Nephron (organoid): ENCODE data around the gene CRYGD.

ENCODE experiments used
- H3K27ac Mint-ChIP-seq, 3 experiments: 2 replicates each; pipeline ENCODE4 v1.8.0; 2020; ENCODE audit warnings: mixed read lengths in 3 of 3, mild to moderate bottlenecking in 2 of 3, moderate library complexity in 1 of 3
- H3K27me3 Mint-ChIP-seq: 2 replicates; pipeline ENCODE4 v1.8.0; 2021; ENCODE audit warnings: low read depth, mild to moderate bottlenecking, moderate library complexity, mixed read lengths
- H3K36me3 Mint-ChIP-seq: 2 replicates; pipeline ENCODE4 v1.8.0; 2020; ENCODE audit warnings: low read depth, mixed read lengths
- H3K4me1 Mint-ChIP-seq: 2 replicates; pipeline ENCODE4 v1.8.0; 2020; ENCODE audit warnings: mixed read lengths
- H3K4me3 Mint-ChIP-seq, 3 experiments: 2 replicates each; pipeline ENCODE4 v1.8.0; 2020; ENCODE audit warnings: mild to moderate bottlenecking in 3 of 3, mixed read lengths in 3 of 3, moderate library complexity in 2 of 3
- H3K9me3 Mint-ChIP-seq: 2 replicates; pipeline ENCODE4 v1.8.0; 2020; ENCODE audit warnings: mixed read lengths
- TF ChIP-seq, protein P1 (sequence below), 3 experiments: fragments of 200-600 bp; sonication (generic); IDR thresholded peaks; one replicate each; pipeline ENCODE4 v1.5.0; 2021; ENCODE audit warnings: antibody characterized with exemption in 3 of 3; ENCODE audit not compliant: unreplicated experiment in 3 of 3

The CRYGD gene

DNA sequence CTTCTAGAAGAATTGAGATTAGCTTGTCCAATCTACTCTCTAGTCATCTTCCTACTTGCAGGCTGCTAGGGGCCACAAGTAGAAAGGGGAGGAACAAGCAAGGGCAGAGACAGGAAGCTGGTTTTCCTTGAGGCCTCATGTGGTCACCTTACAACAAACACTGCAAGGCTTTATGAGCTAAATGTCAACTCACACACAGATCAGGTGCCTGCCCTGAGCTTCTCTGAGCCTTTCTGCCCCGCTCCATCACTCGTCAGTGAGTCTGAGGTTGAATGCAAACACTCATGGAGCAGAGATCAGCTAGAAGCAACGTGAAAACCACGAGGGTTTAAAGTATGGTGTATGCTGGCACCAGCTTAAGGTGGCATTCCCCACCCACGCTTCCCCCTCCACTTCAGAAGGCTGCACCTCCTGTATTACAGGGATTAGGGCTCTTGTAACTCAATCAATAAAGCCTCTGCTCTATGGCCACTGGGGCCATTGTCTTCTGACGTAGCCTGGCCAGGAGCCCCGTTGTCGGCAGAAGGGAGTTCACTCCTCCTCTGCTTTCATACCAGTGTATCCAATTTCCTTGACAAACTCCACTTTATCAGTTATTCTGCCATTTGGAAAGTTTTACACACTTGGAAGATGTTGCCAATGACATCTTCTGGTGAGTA lies 10.7 kb upstream of the CRYGD start:
- Mint-ChIP-seq H3K4me3 (no peak overlapping the region), H3K27ac (no peak overlapping the region), H3K36me3 (no peaks in the 10 kb centered on the region), H3K27me3 (no peaks in the 10 kb centered on the region), H3K4me1 (peaks cover 17% of the 10 kb centered on the region), H3K9me3 (no peaks in the 10 kb centered on the region)
- TF ChIP-seq, protein P1, sequence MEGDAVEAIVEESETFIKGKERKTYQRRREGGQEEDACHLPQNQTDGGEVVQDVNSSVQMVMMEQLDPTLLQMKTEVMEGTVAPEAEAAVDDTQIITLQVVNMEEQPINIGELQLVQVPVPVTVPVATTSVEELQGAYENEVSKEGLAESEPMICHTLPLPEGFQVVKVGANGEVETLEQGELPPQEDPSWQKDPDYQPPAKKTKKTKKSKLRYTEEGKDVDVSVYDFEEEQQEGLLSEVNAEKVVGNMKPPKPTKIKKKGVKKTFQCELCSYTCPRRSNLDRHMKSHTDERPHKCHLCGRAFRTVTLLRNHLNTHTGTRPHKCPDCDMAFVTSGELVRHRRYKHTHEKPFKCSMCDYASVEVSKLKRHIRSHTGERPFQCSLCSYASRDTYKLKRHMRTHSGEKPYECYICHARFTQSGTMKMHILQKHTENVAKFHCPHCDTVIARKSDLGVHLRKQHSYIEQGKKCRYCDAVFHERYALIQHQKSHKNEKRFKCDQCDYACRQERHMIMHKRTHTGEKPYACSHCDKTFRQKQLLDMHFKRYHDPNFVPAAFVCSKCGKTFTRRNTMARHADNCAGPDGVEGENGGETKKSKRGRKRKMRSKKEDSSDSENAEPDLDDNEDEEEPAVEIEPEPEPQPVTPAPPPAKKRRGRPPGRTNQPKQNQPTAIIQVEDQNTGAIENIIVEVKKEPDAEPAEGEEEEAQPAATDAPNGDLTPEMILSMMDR (IDR thresholded peaks at IDR 0.05; ENCODE audit: unreplicated experiment in 3 of 3): no peak

DNA sequence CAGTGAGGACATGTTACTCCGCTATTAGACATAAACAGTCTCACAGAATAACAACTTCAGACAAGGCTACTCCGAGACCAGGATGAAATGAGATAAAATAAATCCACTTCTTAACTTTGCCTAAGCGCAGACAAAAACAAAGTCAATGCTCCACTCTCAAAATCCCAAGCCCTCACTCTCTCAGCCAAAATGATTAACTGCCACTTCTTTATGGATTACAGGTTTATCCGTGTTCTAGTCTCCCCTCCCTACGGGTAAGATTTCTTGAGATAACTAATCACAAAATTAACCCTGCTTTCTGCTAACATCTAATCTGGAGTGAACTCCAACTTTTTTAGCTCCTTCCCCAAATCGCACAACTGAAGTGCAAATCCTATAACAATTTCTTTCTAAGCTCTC lies 6.4 kb upstream of the CRYGD start:
- Mint-ChIP-seq H3K27ac (peak overlapping the region in 2 of 3 experiments; percentile 0 to 4), H3K4me3 (no peak overlapping the region), H3K36me3 (no peaks in the 10 kb centered on the region), H3K4me1 (peaks cover 10% of the 10 kb centered on the region), H3K27me3 (no peaks in the 10 kb centered on the region), H3K9me3 (no peaks in the 10 kb centered on the region)
- TF ChIP-seq, protein P1 (IDR thresholded peaks at IDR 0.05; ENCODE audit: unreplicated experiment in 3 of 3): no peak

DNA sequence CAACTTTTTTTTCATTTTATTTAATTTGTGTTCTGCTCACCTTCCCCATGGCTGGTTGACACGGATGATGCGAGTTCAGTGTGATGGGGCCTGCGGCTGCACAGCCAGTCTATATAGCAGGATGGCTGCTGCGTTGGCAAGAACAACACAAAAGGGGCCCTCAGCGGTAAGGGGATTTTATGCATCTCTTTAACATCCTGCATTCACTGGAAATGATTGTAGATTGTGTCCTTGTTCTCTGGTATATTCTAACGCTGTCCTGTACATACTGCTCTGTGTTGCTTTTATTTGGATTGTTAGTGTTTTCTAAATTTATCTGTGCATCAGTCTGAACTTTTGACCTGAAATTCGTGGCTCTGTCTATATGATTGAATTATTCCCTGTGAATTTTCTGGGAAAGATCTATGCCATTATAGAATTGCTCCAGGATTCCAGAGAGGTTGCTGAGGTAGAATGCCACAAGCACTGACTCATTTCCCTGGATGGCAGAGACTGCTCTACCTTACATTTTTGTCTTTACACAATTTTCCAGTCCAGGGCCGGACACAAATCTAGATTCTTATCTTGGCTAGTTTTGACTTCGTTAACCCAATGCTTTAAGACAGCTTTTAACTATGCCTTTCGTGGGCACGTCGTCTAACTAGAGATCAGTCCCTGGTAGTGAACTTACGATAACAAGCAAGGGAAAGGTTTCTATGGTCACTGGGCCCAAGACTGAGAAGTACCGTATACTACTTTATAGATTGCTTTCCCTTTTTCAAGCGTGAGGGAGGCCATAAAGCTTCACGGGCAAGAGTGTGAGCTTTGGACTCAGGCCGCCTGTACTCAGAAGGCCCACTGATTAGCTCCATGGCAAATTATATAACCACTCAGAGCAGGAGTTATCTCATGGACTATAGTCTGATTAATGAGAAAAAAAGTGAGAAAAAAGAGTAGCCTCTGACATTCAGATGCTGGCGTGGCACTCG lies 5.7 kb upstream of the CRYGD start, which contains the start of gene CRYGC:
CRYGC (minus strand) TSS at position 85 of the 968 bp plus-strand sequence; CDS start at position 49, 36 bp downstream.
- TF ChIP-seq, protein P1 (IDR thresholded peaks at IDR 0.05; ENCODE audit: unreplicated experiment in 3 of 3): no peak
- Mint-ChIP-seq H3K27ac (peak within 1 kb of the TSS in 2 of 3 experiments; percentile 0 to 4), H3K4me1 (peaks cover 10% of the 10 kb centered on the region), H3K4me3 (no peak within 1 kb of the TSS), H3K9me3 (no peaks in the 10 kb centered on the region), H3K27me3 (no peaks in the 10 kb centered on the region), H3K36me3 (no peaks in the 10 kb centered on the region)

DNA sequence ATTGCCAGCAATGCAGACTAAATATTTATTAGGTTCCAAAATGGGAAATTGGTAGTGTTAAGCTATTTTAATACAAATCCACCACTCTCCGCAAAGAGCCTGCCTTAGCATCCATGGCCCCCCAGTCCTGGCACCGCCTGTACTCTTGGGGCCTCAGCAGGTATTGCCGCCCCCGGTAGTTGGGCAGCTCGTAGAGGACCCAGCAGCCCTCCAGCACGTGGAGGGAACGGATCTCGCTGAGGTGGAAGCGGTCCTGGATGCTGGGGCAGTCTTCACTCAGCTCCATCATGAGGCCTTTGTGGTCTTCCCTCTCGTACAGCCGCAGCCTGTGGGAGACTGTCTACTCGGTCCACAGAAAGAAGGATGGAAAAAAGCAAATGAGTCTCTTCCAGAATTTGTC lies 3.8 kb upstream of the CRYGD start:
- no peak overlapping the region for H3K27ac Mint-ChIP-seq
- peaks cover 3% of the 10 kb centered on the region for H3K27me3 Mint-ChIP-seq

DNA sequence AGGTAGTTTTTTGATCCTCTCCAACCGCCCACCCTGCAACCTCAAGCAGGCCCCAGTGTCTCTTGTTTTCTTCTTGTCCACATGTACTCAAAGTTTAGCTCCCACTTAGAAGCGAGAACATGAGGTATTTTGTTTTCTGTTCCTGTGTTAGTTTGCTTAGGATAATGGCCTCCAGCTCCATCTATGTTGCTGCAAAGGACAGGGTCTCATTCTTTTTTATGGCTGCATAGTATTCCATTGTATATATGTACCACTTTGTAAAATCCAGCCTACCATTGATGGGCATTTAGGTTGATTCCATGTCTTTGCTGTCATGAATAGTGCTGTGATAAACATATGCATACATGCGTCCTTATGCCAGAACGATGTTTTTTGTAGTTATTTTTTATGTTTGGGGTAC lies 2.8 kb upstream of the CRYGD start:
- TF ChIP-seq, protein P1 (IDR thresholded peaks at IDR 0.05; ENCODE audit: unreplicated experiment in 3 of 3): no peak
- Mint-ChIP-seq H3K27ac (no peak overlapping the region), H3K27me3 (peaks cover 3% of the 10 kb centered on the region), H3K4me3 (no peak overlapping the region), H3K4me1 (peaks cover 10% of the 10 kb centered on the region), H3K9me3 (no peaks in the 10 kb centered on the region), H3K36me3 (no peaks in the 10 kb centered on the region)

More for the DNA sequence above, 3.8 kb upstream of the CRYGD start:
- H3K36me3 Mint-ChIP-seq: no peaks in the 10 kb centered on the region
- no peaks in the 10 kb centered on the region for H3K9me3 Mint-ChIP-seq
- H3K4me1 Mint-ChIP-seq: peaks cover 10% of the 10 kb centered on the region
- TF ChIP-seq, protein P1 (IDR thresholded peaks at IDR 0.05; ENCODE audit: unreplicated experiment in 3 of 3): no peak
- H3K4me3 Mint-ChIP-seq: no peak overlapping the region
